Sigmoid colon (tissue), 7 donors: ENCODE results near the gene FMNL2. TPM values are rescaled to one million over a fixed set of nuclear protein-coding genes. Genes with fewer than 3 reads are reported as not detected.

ENCODE experiments used
- DNase-seq: peaks from one replicate; pipeline ENCODE4 v3.0.0-alpha.2; 2019
- H3K27ac ChIP-seq, 4 donors: fragments of 200-600 bp; sonication (generic); one replicate each; pipeline ENCODE4 v1.5.1; 2016 to 2019; ENCODE audit warnings: mild to moderate bottlenecking in 1 of 4
- H3K27me3 ChIP-seq, 3 donors: fragments of 200-600 bp; sonication (generic); one replicate each; pipeline ENCODE4 v1.5.1; 2019; ENCODE audit warnings: mild to moderate bottlenecking in 1 of 3
- H3K36me3 ChIP-seq, 4 donors: fragments of 200-600 bp; sonication (generic); one replicate each; pipeline ENCODE4 v1.5.1; 2016 to 2019
- H3K4me1 ChIP-seq, 4 donors: fragments of 200-600 bp; sonication (generic); one replicate each; pipeline ENCODE4 v1.5.1; 2017 to 2019
- H3K4me3 ChIP-seq, 4 donors: fragments of 200-600 bp; sonication (generic); one replicate each; pipeline ENCODE4 v1.5.1; 2017 to 2019; ENCODE audit warnings: mild to moderate bottlenecking in 2 of 4, moderate library complexity in 1 of 4
- H3K9me3 ChIP-seq, 4 donors: fragments of 200-600 bp in 3 of 4; sonication (generic) in 3 of 4; one replicate each; pipeline versions ENCODE4 v1.5.1 to v1.6.1; 2013 to 2019
- CTCF ChIP-seq, 4 experiments: fragments of 450-650 bp in 3 of 4; fragments of 200-600 bp in 1 of 4; IDR thresholded peaks; one replicate each; pipeline ENCODE4 v1.5.1; 2016 to 2019; ENCODE audit warnings: antibody characterized with exemption in 4 of 4, mild to moderate bottlenecking in 3 of 4, moderate library complexity in 2 of 4
- EP300 ChIP-seq, 4 donors: sonication (generic); formaldehyde crosslinking; IDR thresholded peaks; one replicate each; pipeline ENCODE4 v1.6.1; 2017; ENCODE audit warnings: antibody characterized with exemption in 4 of 4
- POLR2A ChIP-seq, 2 donors: fragments of 450-650 bp; IDR thresholded peaks; one replicate each; pipeline ENCODE4 v1.6.1; 2016; ENCODE audit warnings: antibody characterized with exemption in 2 of 2, mild to moderate bottlenecking in 2 of 2, moderate library complexity in 2 of 2
- POLR2AphosphoS5 ChIP-seq, 4 donors: sonication (generic); formaldehyde crosslinking; IDR thresholded peaks; one replicate each; pipeline ENCODE4 v1.6.1; 2017; ENCODE audit warnings: antibody characterized with exemption in 4 of 4
- WGBS, 2 donors: extraction: QIAGEN DNeasy Blood & Tissue Kit; methylation state at CpG; one replicate each; pipeline ENCODE4 v1.1.7; 2013; 5-methylcytosine and 5-hydroxymethylcytosine counted together
- intact Hi-C: fragments of 100-400 bp; cut with DNase I; formaldehyde crosslinking; loops from one replicate; pipeline ENCODE4 v1.15.1; 2023
- polyA plus RNA-seq, 3 donors: library from polyadenylated mRNA; stranded (reverse); fragments of 200-250 nt; gene quantifications; one replicate each; pipeline ENCODE4 v1.2.3, GENCODE V29; 2013
- total RNA-seq, 4 donors: library from RNA; depleted of rRNA; stranded (reverse); fragments of >200 nt; gene quantifications; one replicate each; pipeline ENCODE4 v1.1.0, GENCODE V29; 2016
- donor health status: healthy with polysubstance abuse.
- donor health status: Bipolar disorder and iron deficiency.
- donor health status: healthy.

The FMNL2 gene
- total and polyA plus RNA-seq, 7 donors = 9.4 to 30.5 (median 17.8) TPM

- H3K27ac ChIP-seq = no peak overlapping the region
- no peak for DNase-seq
- H3K27me3 ChIP-seq = no peaks in the 10 kb centered on the region
- H3K9me3 ChIP-seq = no peaks in the 10 kb centered on the region
- 82 to 86% methylated on average over 5 of the region's 5 CpGs for WGBS, 2 donors
- intact Hi-C loops = no loop called here
- H3K36me3 ChIP-seq = no peaks in the 10 kb centered on the region
- peaks cover 0 to 12% (median 5%) of the 10 kb centered on the region in 4 donors for H3K4me1 ChIP-seq
- TF ChIP-seq EP300 (IDR thresholded peaks at IDR 0.05) (no peak), POLR2A (IDR thresholded peaks at IDR 0.05) (no peak), CTCF (IDR thresholded peaks at IDR 0.05) (no peak), POLR2AphosphoS5 (IDR thresholded peaks at IDR 0.05) (no peak)
- no peak overlapping the region for H3K4me3 ChIP-seq
These were observed 34.3 kb downstream of the FMNL2 start for GRCh38 chr2:152369176-152369860.

- intact Hi-C loops = no loop called here
- H3K27me3 ChIP-seq = no peaks in the 10 kb centered on the region
- no peak overlapping the region for H3K4me3 ChIP-seq
- H3K9me3 ChIP-seq = no peaks in the 10 kb centered on the region
- 85% methylated on average over 5 of the region's 5 CpGs for WGBS, 2 donors
- TF ChIP-seq POLR2AphosphoS5 (IDR thresholded peaks at IDR 0.05) = no peak
- TF ChIP-seq CTCF (IDR thresholded peaks at IDR 0.05) = no peak
- no peak for TF ChIP-seq EP300 (IDR thresholded peaks at IDR 0.05)
- TF ChIP-seq POLR2A (IDR thresholded peaks at IDR 0.05) = no peak
- peaks cover 0 to 12% (median 5%) of the 10 kb centered on the region in 4 donors for H3K4me1 ChIP-seq
- no peaks in the 10 kb centered on the region for H3K36me3 ChIP-seq
- no peak for DNase-seq
- no peak overlapping the region for H3K27ac ChIP-seq
These were observed 35.8 kb downstream of the FMNL2 start for GRCh38 chr2:152370783-152371182.

GRCh38 chr2:152372438-152372984, 37.5 kb downstream of the FMNL2 start:
- 48 to 87% methylated on average over 3 of the region's 3 CpGs for WGBS, 2 donors
- intact Hi-C loops = no loop called here
- Histone ChIP-seq H3K27me3 (no peaks in the 10 kb centered on the region), H3K27ac (no peak overlapping the region), H3K4me1 (peaks cover 0 to 18% (median 5%) of the 10 kb centered on the region in 4 donors), H3K36me3 (no peaks in the 10 kb centered on the region), H3K4me3 (no peak overlapping the region), H3K9me3 (no peaks in the 10 kb centered on the region)
- no peak for DNase-seq
- no peak for TF ChIP-seq CTCF (IDR thresholded peaks at IDR 0.05)
- TF ChIP-seq EP300 (IDR thresholded peaks at IDR 0.05) = no peak
- no peak for TF ChIP-seq POLR2AphosphoS5 (IDR thresholded peaks at IDR 0.05)
- TF ChIP-seq POLR2A (IDR thresholded peaks at IDR 0.05) = no peak

- Histone ChIP-seq H3K36me3 (no peaks in the 10 kb centered on the region), H3K4me1 (peaks cover 0 to 19% (median 7%) of the 10 kb centered on the region in 4 donors), H3K27me3 (no peaks in the 10 kb centered on the region), H3K27ac (no peak overlapping the region), H3K9me3 (no peaks in the 10 kb centered on the region), H3K4me3 (no peak overlapping the region)
- no peak for DNase-seq
- TF ChIP-seq EP300 (IDR thresholded peaks at IDR 0.05) (no peak), POLR2A (IDR thresholded peaks at IDR 0.05) (no peak), CTCF (IDR thresholded peaks at IDR 0.05) (no peak), POLR2AphosphoS5 (IDR thresholded peaks at IDR 0.05) (no peak)
- 97 to 98% methylated on average over 1 of the region's 1 CpG for WGBS, 2 donors
- intact Hi-C loops = no loop called here
These were observed 40.2 kb downstream of the FMNL2 start for GRCh38 chr2:152375174-152375573.
